ENCODE data around the gene SULF2.
A peak's percentile ranks its signal among the peaks of the same experiment; 100 is the strongest.
"Not testable (repeated sequence)": the region's sequence is repeated elsewhere in the genome, so short reads cannot be mapped to it uniquely, and the experiment has no call there.

Gene SULF2

GRCh38 chr20:47804224-47804825, 19.0 kb upstream of the SULF2 start:
- not testable (repeated sequence) for DNase-seq

DNA sequence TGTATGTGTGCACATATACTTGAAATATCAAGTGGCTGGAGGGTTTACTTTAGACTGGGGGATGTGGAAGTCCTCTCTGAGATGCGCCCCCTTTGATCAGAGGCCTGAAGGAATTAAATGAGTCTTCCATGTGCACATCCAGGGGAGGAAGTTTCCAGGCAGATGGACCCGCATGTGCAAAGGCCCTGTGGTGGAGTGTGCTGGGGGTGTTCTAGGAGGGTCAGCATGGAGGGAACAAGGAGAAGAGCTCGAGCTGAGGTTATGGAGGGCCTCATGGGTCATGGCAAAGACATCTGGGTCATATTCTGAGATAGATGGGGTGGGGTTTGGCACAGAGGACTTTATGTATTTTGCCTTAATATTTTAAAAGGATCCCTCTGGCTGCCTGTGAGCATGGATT, 17.7 kb upstream of the SULF2 start:
- no peak for DNase-seq

- no peak for DNase-seq
These were observed 17.1 kb upstream of the SULF2 start for GRCh38 chr20:47802226-47802920.

- no peak for DNase-seq
These were observed 16.5 kb upstream of the SULF2 start for GRCh38 chr20:47801759-47802158.

DNA sequence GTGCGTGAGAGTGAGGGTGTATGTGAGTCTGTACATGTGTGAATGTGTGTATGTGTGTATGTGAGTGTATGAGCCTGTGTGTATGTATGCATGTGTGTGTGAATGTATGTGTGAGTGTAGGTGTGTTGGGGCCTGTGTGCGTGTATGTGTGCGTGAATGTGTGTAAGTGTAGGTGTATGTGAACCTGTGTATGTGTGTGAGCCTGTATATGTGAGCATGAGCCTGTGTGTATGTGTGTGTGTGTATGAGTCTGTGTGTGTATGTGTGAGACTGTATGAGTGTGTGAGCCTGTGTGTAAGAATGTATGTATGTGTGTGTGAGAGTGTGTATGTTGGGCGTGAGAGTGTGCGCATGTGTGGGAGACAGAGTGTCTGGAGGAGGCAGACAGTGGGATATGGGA, 15.8 kb upstream of the SULF2 start:
- no peak for DNase-seq

DNA sequence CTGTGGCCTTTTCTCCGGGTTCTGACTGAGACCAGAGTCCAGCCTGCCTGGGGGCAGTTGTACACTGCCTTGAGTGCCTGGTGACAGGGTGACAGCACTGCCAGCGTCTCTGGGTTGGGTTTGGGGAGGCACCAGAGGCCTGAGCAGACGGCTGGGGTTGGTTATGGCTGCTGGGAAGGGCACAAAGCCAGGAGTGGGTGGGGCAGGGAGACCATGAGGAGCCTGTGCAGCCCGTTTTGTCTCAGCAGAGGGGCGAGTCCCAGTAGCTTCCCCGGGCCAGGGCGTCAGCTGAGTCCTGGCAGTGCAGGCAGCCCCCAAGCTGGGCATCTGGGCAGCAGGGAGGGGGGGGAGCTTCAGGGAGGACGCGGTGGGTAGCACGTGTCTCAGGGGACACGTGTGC, 15.3 kb upstream of the SULF2 start:
- DNase-seq, result no peak

GRCh38 chr20:47799116-47799715, 13.9 kb upstream of the SULF2 start:
- DNase-seq, result no peak

DNA sequence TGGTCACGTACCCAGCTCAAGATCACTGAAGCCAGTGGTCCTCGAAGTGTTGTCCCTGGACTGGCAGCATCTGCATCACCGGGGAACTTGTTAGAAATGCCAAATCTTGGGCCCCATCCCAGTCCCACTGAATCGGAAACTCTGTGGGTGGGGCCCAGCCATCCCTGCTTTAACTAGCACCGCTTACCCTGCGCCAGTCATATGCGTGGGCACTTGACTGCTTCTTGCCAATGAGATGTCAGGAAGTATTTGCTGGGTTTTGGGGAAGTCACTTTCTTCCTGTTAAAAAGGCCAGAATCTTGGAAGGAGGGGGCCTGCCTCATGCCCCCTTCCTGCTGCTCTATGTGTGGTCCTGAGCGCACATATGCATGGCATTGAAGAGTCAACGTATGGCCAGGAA, 11.7 kb upstream of the SULF2 start:
- DNase-seq, result no peak

- DNase-seq, result no peak
These were observed 10.1 kb upstream of the SULF2 start for GRCh38 chr20:47795214-47795907.

GRCh38 chr20:47794264-47794663, 9.0 kb upstream of the SULF2 start:
- DNase-seq, result not testable (repeated sequence)

DNA sequence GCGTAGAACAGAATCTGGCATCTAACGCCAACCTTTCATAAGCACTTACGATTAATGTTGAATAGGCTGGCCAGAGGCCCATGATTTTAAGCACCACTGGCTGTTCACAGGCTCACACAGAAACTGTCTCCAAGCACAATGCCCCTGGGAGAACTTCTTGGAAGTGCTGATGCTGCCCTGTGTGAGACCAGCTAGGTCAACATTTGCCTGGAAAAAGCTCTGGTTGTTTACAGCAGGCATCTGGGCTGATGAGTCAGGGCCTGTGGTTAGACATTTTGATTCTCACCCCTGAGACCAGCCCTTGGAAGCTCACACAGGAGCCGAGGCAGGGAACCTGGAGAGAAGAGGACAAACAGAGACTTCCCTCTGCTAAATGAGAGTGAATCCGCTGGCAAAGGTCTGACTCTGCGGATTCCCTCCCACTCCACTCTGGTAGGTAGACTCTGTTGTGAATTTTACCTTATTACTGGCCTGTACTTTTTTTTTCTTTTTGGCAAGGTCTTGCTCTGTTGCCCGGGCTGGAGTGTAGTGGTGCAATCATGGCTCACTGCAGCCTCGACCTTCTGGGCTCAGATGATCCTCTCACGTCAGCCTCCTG, 6.8 kb upstream of the SULF2 start:
- no peak for DNase-seq

DNA sequence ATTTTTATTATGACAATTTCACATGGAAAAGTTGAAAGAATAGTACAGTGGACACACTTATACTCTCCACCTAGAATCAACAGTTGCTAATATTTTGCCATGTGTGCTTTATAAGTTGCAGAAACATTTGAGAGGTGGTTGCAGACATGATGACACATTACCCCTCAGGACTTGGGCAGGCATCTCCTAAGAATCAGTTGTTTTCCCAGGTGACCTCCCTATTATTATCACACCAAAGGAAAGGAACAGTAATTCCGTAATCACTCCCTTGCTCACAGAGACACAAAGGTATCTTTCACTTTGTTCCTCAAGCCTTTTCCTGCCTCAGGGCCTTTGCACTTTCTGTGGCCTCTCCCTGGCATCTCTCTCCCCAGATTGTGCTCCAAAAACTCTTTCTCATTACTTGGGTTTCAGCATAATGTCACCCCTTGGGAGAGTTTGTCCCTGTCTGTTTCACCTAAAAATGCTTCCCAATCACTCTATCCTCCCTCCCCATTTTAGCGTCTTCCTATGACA, 5.9 kb upstream of the SULF2 start:
- no peak for DNase-seq

- DNase-seq, result no peak
These were observed 5.3 kb upstream of the SULF2 start for GRCh38 chr20:47790580-47790965.

DNA sequence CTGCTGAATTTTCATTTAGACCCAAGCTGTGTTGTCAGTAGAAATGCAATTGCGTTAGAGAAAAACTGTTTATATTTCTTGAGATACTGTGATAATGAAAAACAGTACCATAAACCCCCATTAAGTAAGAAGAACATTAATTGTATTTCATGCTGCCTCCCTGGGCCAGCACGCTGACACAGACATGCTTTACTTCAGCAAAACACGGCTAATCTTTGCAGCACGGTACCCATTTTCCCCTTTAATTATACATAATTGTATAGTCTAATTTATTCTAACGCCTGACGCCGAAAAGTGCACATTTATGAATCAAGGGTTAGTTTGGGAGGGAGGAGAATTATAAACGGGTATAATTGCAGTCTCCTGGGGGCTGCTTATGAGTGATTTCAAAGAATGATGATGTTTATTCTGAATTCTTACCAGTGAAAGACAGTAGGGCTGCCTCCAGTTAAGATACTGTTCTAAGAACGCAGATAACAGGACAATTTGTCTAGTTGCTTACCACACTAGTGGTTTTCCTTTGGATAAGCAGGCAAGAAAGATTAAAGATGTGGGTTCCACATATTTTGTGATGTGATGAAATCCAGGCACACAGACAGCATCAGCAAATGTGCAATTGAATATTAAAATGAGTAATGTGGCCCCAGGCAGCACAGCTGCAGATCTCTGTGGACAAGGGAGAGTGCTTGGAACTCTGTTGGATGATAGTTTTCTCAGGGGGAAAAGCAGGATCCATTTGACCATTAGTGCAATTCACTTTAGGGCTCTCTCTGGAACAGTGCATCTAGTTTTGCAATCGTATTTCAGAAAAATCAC, 4.7 kb upstream of the SULF2 start:
- DNase-seq, result no peak

GRCh38 chr20:47789081-47789763, 3.9 kb upstream of the SULF2 start:
- DNase-seq, result no peak

DNA sequence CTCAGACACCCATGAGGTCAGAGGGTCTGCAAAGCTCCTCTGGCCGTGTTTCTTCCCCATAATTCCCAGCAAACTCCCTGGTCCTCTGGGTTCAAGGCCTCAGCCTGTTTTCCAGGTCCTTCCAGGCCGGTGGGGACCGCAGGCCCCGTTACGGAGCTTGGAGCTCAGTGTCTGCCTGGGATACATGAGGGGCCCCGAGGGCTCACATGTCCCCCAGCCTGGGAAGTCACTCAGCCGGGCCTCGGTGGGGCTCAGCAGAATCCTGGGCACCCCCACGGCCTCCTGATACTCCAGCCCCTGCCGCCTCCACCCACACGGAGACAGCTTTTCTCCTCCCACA, 3.4 kb upstream of the SULF2 start:
- no peak for DNase-seq

DNA sequence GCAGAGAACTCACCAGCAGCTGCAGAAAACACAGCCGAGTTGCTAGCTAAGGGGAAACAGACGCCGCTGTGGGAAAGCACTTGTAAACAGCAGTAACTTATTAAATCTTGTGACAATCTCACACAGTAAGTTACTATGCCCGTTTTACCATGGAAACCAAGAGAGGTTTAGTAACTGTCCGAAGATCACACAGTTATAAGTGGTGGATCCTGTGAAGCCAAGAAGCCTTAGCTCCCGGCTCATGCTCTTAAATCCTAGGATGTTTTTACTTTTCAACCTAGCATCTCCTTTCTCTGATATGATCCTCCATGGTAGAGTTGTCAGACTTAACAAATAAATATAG, 1.5 kb upstream of the SULF2 start:
- no peak for DNase-seq

GRCh38 chr20:47785854-47786764, 828 bp upstream of the SULF2 start:
- DNase-seq, result peak; percentile 61

- DNase-seq, result no peak
These were observed 526 bp downstream of the SULF2 start for GRCh38 chr20:47784599-47785310.
